Body of pancreas (tissue), 4 donors: ENCODE measurements around the gene ECSIT.

Experiments
- CTCF ChIP-seq, 7 experiments: fragments of 450-650 bp in 4 of 7; fragments of 200-600 bp in 3 of 7; sonication (generic) in 3 of 7; IDR thresholded peaks; one replicate each; pipeline ENCODE4 v1.5.1; 2016 to 2019; ENCODE audit warnings: antibody characterized with exemption in 7 of 7
- POLR2A ChIP-seq, 3 donors: fragments of 450-650 bp; IDR thresholded peaks; one replicate each; pipeline ENCODE4 v1.6.1; 2016; ENCODE audit warnings: antibody characterized with exemption in 3 of 3, mild to moderate bottlenecking in 2 of 3

- peak; percentile 33 to 72 (median 57) for TF ChIP-seq CTCF (IDR thresholded peaks at IDR 0.05)
- no peak for TF ChIP-seq POLR2A (IDR thresholded peaks at IDR 0.05)
These were observed 31.6 kb upstream of the ECSIT start for GRCh38 chr19:11560404-11561051.
